HS-27A (cell line): ENCODE data around the gene CPXM1.
"Not testable (repeated sequence)": the region's sequence is repeated elsewhere in the genome, so short reads cannot be mapped to it uniquely, and the experiment has no call there.

Experiments
- DNase-seq: peaks from one replicate; pipeline ENCODE4 v3.0.0-alpha.2; 2012; ENCODE audit warnings: low read depth, missing footprints

CPXM1 gene

DNA sequence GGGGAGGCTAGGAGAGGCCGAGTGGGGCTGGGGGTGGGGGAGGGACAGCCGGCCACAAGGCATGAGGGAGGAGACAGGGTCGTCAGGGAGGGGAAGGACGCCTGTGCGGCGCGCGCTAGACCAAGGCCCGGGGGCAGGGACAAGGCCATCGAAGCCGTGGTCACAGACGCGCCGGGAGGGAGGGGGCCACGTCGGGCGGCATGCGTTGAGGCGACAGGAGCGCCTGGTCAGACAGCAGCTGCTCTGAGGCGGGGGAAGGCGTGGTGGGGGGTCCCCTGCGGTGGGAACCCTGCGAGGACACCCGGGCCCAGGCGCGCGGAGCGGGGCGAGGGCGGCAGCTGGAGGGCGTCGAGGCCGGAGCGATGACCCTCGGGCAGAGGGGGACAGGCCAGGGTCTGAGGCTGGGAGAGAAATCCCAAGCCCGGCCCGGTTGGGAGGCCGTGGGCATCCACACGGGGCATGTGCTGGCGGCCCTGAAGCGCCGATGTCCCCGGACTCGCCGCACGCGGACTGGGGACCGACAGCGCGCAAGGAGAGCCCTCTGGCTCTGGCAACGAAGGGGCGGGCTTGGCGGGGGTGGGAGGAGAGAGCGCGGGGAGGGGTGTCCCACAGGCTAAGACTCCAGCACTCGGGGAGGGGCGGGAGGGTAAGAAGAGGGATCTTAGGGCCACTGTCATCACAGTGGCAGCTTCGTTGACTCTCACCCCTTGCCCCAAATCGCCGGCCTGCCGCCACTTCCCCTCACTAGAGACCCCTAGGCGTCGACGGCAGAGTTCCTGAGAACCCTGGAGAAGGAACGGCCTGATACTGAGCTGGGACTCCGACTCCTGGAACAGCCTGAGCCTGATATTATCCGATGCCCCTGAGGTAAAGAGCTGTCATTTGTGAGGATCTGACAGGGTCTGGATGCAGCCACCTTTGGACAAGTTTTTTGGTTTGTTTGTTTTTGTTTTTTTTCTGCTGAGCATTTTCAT is 20.8 kb upstream of the CPXM1 start:
- DNase-seq: no peak

DNA sequence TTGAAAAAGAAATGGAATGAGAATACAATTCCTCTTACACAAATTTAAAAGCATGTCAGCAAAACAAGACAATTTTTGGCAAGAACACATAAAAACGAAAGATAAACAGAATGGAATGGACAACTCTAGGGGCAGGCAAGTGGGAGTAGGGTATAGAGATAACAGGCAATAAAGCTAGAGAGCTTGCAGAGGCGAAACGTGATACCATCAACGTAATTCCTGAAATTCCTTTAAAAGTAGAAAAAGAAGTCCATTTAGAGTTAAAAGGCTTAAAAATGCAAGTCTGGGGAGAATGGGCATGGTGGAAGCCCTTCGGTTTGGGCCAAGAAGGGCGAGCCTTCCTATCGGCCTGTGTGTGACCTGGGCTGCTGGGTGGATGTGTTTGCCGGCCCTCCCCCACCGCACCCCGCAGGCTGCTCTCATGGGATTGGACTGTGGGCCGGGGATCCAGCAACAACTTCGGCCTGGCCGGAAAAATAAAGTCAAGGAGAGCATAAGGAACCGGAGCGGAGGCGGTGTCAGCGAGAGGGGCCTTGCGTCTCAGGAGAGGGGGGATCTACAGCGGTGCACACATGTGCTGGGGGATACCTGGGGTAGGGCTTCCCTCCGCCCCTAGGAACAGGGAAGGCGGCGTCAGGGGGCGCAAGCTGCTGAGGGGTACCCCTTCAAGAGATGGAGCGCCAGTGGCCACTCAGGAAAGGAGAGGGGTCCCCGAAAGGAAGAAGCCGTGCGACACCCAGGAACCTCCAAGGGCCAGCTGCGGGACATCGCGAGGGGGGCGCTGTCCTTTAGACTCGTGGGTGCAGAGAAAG is 19.9 kb upstream of the CPXM1 start:
- no peak for DNase-seq

DNA sequence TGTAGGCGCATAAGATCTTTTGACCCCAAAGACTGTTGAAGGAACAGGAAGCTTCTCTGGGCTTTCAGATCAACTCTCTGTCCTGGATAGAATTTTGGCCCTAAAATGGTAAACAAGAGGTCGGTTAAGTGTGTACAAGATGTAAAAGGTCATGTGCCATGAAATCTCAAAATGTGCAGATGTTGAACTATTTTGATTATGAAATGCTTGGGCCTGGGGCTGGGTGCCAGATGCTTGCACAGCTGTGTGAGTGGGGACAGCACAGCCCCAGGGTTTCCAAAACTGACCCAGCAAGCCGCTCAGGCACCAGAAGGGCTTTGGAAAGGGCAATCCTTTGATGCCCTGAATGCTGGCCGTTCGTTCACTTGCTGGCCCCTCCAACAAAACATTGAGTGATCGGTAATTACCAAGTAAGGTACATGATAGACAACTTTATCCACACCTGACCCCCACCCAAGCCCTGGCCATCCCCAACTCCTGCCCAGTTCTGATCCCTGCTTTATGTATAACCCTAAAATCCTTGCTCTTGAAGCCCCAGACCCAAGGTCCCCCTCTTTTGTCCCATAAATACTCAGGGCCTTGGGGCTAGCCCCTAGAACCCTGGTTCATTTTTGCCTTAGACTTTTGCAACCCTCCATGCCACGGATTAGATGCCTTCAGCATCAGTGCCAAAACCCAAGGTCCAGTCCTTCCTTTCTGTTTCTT is 17.6 kb upstream of the CPXM1 start:
- no peak for DNase-seq

DNA sequence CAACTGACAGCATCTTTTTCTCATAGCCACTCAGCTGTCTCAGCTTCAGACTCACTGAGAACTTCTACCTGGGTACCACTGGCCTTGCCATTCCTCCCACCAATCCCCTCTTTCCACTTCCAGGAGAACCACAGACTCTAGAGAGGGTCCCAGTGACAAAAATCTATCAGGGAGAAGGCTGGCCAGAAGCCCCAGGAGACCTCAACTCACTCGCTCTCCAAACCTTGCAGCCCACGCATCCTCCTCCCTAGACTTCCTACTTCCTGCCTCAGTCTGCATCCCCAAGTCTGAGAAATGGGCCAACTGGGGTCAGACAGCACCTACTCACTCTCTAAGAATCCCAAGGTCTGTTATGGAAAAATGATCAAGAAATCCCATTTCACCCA is 16.9 kb upstream of the CPXM1 start:
- DNase-seq: no peak

DNA sequence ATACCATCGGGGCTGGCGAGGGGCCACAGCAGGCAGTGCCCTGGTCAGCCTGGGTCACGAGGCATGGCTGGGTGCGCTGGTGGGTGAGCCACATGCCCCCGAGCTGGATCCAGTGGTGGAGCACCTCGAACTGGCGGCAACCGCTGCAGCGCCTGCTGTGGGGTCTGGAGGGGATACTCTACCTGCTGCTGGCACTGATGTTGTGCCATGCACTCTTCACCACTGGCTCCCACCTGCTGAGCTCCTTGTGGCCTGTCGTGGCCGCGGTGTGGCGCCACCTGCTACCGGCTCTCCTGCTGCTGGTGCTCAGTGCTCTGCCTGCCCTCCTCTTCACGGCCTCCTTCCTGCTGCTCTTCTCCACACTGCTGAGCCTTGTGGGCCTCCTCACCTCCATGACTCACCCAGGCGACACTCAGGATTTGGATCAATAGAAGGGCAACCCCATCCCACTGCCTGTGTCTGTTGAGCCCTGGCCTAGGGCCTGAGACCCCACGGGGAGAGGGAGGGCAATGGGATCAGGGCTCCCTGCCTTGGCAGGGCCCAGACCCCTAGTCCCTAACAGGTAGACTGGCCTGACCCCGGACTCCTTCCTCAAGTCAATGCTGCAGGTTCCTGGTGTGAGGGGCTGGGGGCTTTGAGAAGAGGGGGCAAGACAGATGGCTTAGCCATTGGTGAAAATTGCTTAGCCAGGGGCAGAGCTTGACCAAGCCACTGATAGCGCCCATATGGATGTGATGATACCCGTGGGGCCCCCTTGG is 16.3 kb upstream of the CPXM1 start:
- DNase-seq: no peak

DNA sequence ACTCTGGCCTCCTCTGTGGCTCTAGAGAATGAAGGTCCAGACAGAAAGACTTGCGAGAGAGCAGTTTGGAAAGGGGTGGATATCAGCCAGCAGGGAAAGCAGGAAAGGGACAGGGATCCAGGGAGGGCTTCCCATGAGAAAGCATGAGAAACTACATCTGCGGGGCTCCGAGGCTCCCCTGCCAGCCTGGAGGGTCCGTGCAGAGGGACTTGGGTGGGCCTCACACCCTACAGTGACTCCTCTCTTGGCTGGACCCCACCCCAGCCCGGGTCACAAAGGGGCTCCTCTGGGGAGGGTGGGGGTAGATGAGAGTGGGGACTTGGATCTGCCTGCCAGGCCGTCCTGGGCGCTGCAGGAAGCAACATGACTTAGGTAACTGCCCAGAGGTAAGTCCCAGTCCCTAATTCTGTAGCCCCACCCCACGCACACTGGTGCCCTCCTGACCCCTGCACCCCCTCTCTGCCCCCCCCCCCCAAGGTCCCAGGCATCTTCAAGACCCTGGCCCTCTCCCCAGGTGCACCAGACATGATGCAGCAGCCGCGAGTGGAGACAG is 15.7 kb upstream of the CPXM1 start, which contains the start of gene TMEM239:
TMEM239 (plus strand) TSS at position 335 of the 553 bp plus-strand sequence; CDS start at position 526, 191 bp downstream.
- DNase-seq: no peak

DNA sequence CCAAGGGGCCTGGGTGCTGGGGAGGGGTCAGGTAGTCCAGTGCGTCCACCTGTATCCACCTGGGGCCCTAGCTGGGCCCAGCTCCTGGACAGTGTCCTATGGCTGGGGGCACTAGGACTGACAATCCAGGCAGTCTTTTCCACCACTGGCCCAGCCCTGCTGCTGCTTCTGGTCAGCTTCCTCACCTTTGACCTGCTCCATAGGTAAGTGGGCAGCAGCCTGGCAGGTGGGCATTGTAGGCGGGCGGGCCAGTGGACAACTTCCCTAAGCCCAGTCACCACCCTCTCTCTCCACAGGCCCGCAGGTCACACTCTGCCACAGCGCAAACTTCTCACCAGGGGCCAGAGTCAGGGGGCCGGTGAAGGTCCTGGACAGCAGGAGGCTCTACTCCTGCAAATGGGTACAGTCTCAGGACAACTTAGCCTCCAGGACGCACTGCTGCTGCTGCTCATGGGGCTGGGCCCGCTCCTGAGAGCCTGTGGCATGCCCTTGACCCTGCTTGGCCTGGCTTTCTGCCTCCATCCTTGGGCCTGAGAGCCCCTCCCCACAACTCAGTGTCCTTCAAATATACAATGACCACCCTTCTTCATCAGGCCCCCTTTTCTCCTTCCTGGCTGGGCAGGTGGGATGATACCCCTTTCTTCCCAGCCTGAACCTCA is 14.9 kb upstream of the CPXM1 start:
- no peak for DNase-seq

DNA sequence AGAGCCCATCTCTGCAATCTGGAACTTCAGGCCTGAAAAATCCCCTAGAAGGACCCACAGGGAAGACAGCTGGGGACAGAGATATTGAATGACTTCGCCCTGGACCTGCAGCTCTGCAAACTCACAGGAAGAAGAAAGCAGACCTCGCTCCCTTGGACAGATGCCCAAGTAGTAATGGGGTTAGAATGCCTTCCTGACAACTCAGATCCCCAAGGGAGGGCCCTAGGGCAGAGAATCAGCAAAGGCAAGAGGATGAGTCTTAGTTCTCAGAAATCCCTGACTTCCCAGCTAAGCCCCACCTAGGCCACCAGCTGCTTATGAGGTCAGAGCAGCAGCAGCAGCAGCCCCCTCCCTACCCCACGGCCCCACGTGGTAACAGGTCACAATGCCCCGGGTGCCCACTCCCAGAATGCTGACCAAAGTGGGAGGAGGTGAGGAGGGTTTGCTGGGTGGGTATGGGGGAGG is 14.2 kb upstream of the CPXM1 start, which contains the start of gene C20orf141:
C20orf141 (plus strand) TSS at position 401 of the 465 bp plus-strand sequence. CDS start 198 bp downstream, outside the sequence.
- DNase-seq: peak; percentile 95

DNA sequence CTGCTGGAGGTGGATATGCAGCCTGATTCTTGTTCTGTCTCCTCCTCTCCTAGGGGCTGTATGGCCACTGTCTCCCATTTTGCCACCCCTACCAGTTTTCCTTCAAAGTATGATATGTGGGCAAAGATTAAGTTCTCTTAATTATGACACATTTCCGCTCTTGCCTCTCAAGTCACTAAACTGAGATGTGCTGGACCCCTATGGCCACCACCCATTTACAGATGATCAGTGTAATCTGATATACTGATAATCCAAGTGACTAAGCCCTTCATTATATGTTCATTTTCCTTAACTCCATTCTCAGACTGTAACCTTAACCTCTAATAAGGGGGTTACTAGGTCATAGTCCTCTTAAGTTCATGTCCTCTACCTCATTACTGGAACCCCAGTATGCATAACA is 13.6 kb upstream of the CPXM1 start:
- DNase-seq: no peak

DNA sequence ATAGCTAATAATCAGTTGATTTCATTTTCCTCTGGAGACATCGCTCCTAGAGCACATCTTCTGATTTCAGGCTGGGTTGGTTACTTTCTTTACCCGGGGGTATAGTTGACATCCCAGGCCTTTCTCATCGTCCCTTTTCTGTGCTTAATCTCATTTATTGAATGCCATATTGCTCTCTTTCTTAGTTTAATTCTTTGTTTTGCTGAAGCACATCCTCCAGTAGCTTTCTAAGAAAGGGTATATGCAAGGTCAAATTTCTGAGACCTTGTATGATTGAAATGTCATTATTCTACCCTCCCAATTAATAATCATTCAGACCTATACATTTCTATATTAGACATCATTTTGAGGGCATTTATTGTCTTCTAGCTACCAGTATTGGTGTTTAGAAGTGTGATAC is 11.8 kb upstream of the CPXM1 start:
- DNase-seq: no peak

DNA sequence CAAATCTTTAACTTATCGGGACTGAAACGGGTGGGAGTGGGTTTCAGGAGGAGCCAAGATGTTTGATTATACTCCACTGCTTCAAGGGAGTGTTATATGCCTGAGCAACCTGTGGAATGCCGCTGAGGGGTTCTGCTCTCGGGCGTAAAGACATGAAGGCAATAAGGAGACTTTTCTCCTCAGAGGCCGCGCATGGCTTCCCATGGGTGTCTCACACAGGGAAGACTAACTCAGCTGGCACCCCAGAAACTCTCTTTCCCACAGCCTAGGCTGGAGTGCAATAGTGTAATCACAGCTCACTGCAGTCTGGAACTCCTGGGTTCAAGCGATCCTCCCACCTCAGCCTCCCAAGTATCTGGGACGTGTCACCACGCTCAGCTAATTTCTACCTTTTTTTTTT is 9.3 kb upstream of the CPXM1 start:
- DNase-seq: no peak

DNA sequence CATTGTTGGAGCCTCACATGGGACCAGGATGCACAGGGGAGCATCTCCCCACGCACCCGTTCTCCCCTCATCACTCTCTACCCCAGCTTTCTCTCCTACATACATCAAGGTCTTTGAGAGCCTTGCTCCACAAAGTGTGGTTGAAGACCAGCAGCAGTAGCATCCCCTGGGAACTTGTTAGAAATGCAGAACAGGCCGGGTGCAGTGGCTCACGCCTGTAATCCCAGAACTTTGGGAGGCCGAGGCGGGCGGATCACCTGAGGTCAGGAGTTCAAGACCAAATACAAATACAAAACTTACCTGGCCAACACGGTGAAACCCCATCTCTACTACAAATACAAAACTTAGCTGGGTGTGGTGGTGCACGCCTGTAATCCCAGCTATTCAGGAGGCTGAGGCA is 7.5 kb upstream of the CPXM1 start:
- DNase-seq: not testable (repeated sequence)

DNA sequence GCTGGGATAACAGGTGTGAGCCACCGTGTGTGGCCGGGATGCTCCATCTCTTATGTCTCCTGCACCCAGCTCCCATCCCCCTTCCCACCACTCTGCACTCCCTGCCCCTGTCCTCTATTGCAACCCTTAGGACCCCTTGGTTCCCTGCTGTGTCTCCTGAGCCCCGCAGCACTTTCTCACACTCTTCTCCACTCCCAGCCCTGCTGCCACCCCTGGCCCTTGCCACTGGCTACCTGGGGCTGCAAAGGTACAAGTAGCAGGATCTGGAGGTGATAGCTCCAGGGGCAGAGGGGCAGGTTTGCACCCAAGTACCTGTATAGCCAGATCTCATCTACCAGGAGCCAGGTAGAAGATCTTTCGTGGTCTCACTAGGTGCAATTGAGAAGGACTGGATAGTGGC is 6.6 kb upstream of the CPXM1 start:
- DNase-seq: no peak

DNA sequence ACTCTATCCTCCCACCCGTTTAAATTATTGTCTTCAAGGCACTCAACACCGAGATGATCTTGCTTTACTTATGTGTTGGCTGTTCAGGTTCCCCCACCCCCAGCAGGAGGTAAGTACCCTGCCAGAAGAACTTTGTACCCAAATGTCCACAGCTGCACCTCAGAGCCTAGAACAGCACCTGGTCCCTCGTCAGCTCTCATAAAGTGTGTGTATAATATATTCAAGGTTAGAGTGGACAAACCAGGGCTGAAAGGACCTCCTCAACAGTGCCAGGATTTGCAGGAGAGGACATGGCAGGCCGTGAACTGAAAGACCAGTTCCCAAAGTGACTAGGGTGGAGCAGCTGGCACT is 5.9 kb upstream of the CPXM1 start:
- DNase-seq: no peak

DNA sequence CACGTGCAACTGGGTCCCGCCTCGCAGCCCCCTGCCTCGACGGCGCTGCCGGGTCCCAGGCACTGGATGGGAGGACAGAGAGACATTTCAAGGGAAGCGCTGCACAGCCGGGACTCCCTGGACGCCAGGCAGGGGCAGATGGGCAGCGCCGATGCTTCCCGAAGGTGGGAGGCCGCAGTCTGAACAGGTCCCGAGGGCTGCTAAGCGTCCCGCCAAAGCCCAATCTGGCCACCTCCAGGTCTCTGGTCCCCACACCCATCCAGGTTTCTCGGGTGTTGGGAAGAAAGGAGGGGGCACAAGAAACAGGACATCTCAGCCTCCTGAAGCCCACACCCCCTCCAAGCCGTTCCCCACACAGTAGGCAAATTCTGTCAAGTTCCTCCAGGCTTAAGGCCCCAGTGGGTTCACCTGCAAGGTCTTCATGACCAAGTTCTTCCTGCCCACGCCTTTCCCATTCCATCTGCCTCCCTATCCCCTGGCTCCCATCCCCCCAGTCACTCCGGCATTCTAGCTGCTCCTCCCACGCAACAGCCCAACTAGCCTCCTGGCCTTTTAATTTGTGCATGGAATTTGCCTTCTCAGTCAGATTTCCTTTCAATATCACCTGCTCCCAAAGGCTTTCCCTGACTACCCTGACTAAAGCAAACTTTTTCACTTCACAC is 5.4 kb upstream of the CPXM1 start:
- DNase-seq: no peak

DNA sequence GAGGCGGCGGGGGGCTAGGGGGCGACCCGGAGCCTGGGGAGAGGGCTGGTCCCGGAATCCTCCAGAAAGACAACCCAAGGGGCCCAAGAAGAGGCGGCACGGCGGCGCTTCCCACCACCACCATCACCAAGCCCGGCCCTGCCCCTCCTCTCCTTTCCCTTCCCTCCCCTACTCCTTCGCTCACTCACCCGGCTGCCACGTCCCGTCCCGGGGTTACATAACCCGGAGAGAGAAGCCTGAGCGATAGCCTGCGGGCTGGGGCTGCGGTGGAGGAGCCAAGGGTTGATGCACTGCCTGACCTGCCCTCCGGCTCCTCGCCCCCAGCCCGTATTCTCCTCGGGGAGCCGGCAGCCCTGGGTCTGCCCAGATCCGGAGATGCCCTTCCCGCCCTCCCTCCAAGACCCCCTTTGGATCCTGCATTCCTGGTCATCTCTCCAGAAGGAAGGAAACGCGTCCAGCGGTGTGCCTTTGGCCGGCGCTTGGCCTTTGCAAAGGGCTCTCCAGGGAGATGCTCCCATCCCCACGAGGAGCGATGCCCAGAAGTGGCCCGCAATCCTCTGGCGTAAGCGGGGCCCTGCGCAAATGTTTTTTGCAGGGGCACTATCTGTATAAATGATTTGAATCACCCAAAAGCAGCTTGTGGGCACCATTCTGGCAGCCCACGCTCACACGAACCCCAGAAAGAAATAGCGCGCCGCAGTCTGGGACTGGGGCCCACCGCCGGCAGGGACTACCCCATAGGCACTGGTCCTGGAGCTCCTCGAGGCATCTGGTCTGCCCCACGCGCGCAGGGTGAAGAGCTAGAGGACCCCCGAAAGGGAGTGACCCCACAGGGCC is 4.6 kb upstream of the CPXM1 start:
- DNase-seq: no peak

DNA sequence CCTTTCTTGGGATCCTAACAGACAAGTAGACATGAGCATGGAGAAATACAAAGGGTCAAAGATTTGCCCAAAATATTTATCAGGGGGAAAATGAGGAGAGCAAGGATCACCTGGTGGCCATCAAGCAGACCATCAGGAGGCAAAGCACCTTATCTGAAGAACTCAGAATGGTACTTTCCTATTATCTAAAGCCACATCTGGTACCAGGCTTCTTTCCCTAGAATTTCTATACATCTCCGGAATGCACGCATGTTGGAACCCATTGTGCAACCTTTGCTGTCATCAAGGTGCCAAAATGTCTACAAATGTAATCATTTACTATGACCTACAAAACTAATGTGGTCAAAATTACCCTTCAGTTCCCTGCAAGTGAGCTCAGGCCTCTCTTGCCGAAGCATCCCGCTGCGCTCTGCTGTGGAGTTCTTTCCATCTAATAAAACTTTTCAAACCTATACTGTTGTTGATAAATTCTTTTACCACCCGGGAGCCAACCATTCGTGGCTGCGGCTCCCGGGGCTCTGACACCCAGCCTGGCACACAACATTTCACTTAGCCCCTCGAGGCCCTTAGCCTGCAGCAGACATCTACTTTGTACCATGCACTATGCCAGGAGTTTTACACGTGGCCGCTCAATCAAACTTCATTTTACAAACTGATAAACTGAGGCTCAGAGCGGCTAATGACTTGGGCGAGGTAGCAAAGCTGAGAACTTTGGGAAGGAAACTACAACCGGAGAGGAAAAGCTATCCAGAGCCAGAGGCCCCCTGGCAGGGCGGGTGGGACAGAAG is 3.8 kb upstream of the CPXM1 start:
- DNase-seq: no peak

DNA sequence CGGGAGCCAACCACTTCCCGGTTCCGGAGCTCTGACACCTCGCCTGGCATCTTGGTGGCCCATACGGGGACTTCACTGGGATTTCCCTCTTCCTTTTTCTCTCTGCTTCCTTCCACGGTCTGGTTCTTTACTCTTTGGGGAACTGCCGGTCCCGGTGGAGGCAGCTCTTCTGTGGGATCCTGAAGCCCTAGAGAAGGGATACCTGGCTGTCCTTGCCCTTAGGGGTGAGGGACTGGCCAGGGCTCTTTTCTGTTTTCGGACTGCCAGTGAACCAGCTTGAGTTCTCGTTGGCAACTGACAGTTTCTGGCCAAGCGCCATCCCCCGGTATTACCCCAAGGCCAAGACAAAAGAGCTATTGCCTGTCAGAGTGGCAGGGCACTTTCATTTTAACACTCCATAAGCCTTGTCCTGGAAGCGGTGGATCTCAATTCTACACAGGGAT is 880 bp upstream of the CPXM1 start:
- DNase-seq: no peak
